BE2C (cell line): ENCODE results near the gene ZBTB49. TPM values are rescaled to one million over a fixed set of nuclear protein-coding genes. Genes with fewer than 3 reads are reported as not detected.
A peak's percentile ranks its signal among the peaks of the same experiment; 100 is the strongest.
"Not testable (repeated sequence)": the region's sequence is repeated elsewhere in the genome, so short reads cannot be mapped to it uniquely, and the experiment has no call there.

Experiments
- DNase-seq: peaks from one replicate; pipeline ENCODE4 v3.0.0-alpha.2; 2020
- H3K27me3 ChIP-seq: fragments of 250-450 bp; sonication (Bioruptor Pico); 2 replicates; pipeline ENCODE4 v1.5.1; 2020; ENCODE audit warnings: mild to moderate bottlenecking
- H3K36me3 ChIP-seq: fragments of 250-450 bp; sonication (Bioruptor Pico); 2 replicates; pipeline ENCODE4 v1.5.1; 2020; ENCODE audit warnings: mild to moderate bottlenecking
- H3K4me1 ChIP-seq: fragments of 250-450 bp; sonication (Bioruptor Pico); 2 replicates; pipeline ENCODE4 v1.5.1; 2020
- H3K4me3 ChIP-seq: 2 replicates; pipeline ENCODE4 v1.5.1; 2011; ENCODE audit warnings: low read depth, low read length
- H3K9me3 ChIP-seq: fragments of 250-450 bp; sonication (Bioruptor Pico); 2 replicates; pipeline ENCODE4 v1.5.1; 2020
- polyA plus RNA-seq: library from polyadenylated mRNA; unstranded; fragments of >200 nt; gene quantifications from one replicate; pipeline ENCODE4 v1.2.1, GENCODE V29; 2012; ENCODE audit warnings: low read depth, missing spikeins; ENCODE audit not compliant: insufficient read length, insufficient read depth
- TF ChIP-seq, protein P1 (sequence below): IDR thresholded peaks from 2 replicates; pipeline ENCODE4 v1.5.1; 2012; ENCODE audit warnings: mild to moderate bottlenecking, low read depth, low read length

The ZBTB49 gene
- polyA plus RNA-seq, result 3.9 TPM

DNA sequence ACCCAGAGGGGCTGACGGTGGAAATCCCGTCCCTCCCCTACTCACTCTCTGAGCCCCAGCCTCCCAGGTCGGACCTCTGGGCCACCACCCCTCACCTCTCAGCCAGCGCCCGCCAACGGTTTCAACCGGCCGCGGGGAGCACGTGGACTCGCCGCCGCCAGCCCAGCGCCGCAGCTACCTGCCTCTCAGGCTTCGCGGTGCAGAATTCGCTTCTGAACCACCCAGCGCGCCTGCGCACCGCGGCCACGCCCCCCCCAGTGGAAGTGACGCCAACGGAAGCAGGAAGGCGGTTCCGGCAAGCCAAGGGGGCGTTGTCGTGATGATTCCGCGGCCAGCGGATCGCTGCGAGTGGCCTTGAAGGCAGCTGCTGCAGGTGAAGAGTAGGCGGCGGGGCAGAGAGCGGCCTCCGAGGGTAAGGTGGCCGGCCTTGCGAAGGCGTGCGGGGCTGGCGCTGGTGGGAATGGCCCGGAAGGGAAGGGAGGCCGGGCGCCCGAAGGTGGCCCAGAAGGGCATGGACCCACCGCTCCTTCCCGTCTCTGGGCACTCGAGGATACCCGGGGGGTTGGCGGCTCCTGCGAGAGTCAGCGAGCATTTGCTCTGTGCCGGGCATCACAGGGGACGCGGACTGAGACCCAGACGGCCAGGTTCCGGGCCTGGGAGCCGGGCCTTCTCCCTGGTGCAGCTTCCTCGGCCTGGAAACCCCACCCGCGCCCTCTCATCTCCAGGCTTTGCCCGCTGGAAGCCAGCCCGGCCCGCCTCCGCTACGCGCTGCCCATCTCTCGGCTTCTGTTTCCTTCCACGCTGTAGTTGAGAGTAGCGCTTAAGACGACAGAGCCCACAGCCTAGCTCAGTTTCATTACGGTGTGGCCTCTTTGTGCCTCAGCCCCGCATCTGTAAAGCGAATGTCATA is at the start of gene ZBTB49, which contains the start of gene LYAR:
Gene ZBTB49, plus strand, starts transcription at position 311 of the 910 bp plus-strand sequence. CDS start 9,695 bp downstream, outside the sequence.
Gene LYAR, minus strand, starts transcription at position 214 of the 910 bp plus-strand sequence. CDS start 6,412 bp downstream, outside the sequence.
- no peaks in the 10 kb centered on the region for H3K27me3 ChIP-seq
- TF ChIP-seq, protein P1, sequence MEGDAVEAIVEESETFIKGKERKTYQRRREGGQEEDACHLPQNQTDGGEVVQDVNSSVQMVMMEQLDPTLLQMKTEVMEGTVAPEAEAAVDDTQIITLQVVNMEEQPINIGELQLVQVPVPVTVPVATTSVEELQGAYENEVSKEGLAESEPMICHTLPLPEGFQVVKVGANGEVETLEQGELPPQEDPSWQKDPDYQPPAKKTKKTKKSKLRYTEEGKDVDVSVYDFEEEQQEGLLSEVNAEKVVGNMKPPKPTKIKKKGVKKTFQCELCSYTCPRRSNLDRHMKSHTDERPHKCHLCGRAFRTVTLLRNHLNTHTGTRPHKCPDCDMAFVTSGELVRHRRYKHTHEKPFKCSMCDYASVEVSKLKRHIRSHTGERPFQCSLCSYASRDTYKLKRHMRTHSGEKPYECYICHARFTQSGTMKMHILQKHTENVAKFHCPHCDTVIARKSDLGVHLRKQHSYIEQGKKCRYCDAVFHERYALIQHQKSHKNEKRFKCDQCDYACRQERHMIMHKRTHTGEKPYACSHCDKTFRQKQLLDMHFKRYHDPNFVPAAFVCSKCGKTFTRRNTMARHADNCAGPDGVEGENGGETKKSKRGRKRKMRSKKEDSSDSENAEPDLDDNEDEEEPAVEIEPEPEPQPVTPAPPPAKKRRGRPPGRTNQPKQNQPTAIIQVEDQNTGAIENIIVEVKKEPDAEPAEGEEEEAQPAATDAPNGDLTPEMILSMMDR, result no peak
- H3K36me3 ChIP-seq, result peaks cover 7% of the 10 kb centered on the region
- peak within 1 kb of the TSS; percentile 98 for H3K4me3 ChIP-seq
- DNase-seq, result peak; percentile 96
- H3K4me1 ChIP-seq, result 0 out of 2 replicates have a peak, but pooled peaks cover 2% of the 10 kb centered on the region
- H3K9me3 ChIP-seq, result no peaks in the 10 kb centered on the region

DNA sequence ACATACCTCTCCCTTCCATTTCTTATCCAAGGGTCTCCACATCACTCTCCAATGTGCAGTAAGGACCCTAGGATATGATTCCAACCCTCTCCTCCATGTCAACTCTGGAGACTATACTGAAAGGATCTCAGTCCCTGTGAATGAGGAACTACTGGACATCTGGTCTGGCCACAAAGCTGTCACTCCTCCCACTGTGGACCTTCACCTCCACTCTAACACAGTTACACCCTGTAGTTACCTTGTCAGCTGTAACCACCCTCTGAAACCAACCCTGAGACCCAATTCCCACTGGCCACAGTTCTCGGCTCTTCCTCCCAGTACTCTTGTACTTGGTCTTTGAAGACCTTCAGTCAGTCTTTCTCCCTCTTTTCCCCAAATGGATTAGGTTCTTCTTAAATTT is 44.9 kb upstream of the ZBTB49 start:
- Histone ChIP-seq H3K4me1 (peaks cover 4% of the 10 kb centered on the region; the same call in 1 of the 2 replicates), H3K9me3 (no peaks in the 10 kb centered on the region), H3K4me3 (no peak overlapping the region), H3K36me3 (peaks cover 28% of the 10 kb centered on the region), H3K27me3 (no peaks in the 10 kb centered on the region)
- DNase-seq, result no peak
- TF ChIP-seq, protein P1, result no peak

DNA sequence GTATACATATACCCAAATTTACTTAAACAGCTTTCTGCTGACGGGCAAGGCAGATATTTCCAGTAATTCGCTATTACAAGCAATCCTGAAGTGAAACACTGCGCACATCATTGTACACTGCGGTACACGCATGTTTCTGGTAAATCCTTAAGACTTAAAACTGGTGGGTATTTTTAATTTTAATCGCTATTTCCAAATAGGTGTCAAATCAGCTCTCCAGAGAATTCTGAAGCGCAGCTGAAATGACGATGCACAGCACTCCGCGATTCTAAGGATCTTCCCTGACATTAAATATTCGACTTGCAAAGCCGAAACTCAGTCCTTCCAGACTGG is 42.4 kb upstream of the ZBTB49 start:
- Histone ChIP-seq H3K36me3 (peaks cover 17% of the 10 kb centered on the region), H3K27me3 (no peaks in the 10 kb centered on the region; the same call in 1 of the 2 replicates), H3K4me3 (peak overlapping the region; percentile 96), H3K4me1 (peaks cover 4% of the 10 kb centered on the region; the same call in 1 of the 2 replicates), H3K9me3 (no peaks in the 10 kb centered on the region)
- no peak for DNase-seq
- TF ChIP-seq, protein P1, result no peak

DNA sequence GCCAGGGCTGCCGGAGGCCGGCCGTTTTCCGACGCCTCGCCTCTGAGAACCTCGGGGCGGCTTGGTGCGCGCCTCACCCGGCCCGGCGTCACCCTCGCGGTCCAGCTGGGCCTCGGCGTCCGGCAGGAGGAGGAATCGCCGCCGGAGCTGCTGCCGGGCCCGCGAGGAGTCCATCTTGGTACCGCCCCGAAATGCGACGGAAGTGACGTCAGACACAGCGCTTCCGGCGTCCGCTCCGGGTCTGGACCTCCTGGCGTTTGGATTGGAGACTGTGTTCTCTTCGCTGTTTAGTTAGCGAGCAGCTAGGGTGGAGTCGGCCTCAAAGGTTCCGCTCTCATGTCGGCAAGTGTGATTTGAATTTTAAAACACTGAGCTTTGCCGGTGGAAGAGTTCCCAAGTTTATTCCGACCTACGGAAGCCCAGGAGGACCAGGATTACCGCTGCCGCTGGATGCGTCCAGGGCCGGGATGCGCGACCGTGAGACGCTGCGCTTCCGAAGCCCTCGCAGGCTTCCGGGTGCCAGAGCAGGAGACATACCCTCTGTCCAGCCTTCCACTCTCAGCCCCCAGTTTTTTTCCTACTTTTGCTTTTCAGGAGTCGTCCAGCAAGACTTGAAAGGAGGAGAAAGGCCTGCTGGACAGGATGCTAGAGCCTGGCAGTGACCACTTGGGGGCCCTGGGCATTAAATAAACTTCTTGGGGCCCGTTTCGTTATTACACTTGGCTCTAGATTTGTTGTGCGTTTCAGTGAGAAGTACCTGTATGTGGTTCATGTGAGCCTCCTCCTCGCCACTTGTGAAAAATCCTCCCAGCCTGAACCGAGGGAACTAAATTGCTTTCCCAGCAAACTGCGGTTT is 41.8 kb upstream of the ZBTB49 start, which contains the start of gene TMEM128:
Gene TMEM128, minus strand, starts transcription at position 195 of the 856 bp plus-strand sequence. Its CDS starts 21 bp downstream, at position 174.
- Histone ChIP-seq H3K4me3 (peak within 1 kb of the TSS; percentile 96), H3K9me3 (no peaks in the 10 kb centered on the region), H3K4me1 (peaks cover 4% of the 10 kb centered on the region; the same call in 1 of the 2 replicates), H3K27me3 (no peaks in the 10 kb centered on the region; the same call in 1 of the 2 replicates), H3K36me3 (peaks cover 17% of the 10 kb centered on the region)
- DNase-seq, result peak; percentile 93
- TF ChIP-seq, protein P1, result no peak

DNA sequence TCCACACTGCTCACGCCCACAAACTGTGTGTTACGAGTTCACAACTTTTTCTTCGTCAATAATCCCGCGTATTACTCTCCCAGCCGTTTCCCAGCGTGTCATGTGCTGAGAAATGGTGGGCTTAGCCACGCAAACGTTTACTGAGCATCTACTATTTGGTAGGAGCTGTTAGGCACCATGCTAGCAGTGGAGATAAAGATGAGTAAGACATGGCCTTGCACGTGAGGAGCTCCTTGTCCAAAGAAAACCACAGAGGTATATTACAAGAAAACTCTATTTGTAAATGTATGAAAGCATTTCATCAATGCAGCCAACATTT is 41.2 kb upstream of the ZBTB49 start:
- H3K9me3 ChIP-seq, result no peaks in the 10 kb centered on the region
- DNase-seq, result no peak
- TF ChIP-seq, protein P1, result no peak
- H3K27me3 ChIP-seq, result no peaks in the 10 kb centered on the region; the same call in 1 of the 2 replicates
- peaks cover 11% of the 10 kb centered on the region for H3K36me3 ChIP-seq
- H3K4me1 ChIP-seq, result peaks cover 4% of the 10 kb centered on the region; the same call in 1 of the 2 replicates
- peak overlapping the region; percentile 96 for H3K4me3 ChIP-seq

GRCh38 chr4:4249342-4249741 is 40.7 kb upstream of the ZBTB49 start:
- not testable (repeated sequence) for H3K4me1 ChIP-seq, H3K9me3 ChIP-seq, H3K36me3 ChIP-seq, DNase-seq, H3K27me3 ChIP-seq
- H3K4me3 ChIP-seq, result peak overlapping the region; percentile 96; the same call in 1 of the 2 replicates
